ENCODE results near the gene RYR3.

DNA sequence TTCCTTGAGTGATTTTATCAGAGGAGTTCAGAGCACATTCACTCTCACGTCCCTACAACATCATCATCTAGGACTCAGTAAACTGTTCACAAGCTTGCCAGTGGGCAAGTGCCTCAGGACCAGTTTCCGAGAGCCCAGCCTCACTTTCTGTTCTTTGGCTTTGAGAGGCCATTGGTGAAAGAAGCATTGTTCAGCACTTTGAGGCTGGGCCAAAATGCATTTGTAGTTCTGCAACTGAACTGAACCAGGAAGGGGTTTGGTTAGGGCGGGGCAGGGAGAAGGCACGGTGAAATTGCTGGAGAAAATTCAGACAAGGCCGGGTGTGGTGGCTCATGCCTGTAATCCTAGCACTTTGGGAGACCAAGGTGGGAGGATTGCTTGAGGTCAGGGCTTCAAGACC, 435.4 kb downstream of the RYR3 start:
- TF ChIP-seq, protein P1, sequence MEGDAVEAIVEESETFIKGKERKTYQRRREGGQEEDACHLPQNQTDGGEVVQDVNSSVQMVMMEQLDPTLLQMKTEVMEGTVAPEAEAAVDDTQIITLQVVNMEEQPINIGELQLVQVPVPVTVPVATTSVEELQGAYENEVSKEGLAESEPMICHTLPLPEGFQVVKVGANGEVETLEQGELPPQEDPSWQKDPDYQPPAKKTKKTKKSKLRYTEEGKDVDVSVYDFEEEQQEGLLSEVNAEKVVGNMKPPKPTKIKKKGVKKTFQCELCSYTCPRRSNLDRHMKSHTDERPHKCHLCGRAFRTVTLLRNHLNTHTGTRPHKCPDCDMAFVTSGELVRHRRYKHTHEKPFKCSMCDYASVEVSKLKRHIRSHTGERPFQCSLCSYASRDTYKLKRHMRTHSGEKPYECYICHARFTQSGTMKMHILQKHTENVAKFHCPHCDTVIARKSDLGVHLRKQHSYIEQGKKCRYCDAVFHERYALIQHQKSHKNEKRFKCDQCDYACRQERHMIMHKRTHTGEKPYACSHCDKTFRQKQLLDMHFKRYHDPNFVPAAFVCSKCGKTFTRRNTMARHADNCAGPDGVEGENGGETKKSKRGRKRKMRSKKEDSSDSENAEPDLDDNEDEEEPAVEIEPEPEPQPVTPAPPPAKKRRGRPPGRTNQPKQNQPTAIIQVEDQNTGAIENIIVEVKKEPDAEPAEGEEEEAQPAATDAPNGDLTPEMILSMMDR (tag by site-specific recombination; IDR thresholded peaks at IDR 0.05), result no peak
- TF ChIP-seq YY1 (tag by site-specific recombination; IDR thresholded peaks at IDR 0.05) (no peak), ZNF792 (tag by site-specific recombination; IDR thresholded peaks at IDR 0.05) (no peak)
- TF ChIP-seq, protein P2, sequence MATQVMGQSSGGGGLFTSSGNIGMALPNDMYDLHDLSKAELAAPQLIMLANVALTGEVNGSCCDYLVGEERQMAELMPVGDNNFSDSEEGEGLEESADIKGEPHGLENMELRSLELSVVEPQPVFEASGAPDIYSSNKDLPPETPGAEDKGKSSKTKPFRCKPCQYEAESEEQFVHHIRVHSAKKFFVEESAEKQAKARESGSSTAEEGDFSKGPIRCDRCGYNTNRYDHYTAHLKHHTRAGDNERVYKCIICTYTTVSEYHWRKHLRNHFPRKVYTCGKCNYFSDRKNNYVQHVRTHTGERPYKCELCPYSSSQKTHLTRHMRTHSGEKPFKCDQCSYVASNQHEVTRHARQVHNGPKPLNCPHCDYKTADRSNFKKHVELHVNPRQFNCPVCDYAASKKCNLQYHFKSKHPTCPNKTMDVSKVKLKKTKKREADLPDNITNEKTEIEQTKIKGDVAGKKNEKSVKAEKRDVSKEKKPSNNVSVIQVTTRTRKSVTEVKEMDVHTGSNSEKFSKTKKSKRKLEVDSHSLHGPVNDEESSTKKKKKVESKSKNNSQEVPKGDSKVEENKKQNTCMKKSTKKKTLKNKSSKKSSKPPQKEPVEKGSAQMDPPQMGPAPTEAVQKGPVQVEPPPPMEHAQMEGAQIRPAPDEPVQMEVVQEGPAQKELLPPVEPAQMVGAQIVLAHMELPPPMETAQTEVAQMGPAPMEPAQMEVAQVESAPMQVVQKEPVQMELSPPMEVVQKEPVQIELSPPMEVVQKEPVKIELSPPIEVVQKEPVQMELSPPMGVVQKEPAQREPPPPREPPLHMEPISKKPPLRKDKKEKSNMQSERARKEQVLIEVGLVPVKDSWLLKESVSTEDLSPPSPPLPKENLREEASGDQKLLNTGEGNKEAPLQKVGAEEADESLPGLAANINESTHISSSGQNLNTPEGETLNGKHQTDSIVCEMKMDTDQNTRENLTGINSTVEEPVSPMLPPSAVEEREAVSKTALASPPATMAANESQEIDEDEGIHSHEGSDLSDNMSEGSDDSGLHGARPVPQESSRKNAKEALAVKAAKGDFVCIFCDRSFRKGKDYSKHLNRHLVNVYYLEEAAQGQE (tag by site-specific recombination; IDR thresholded peaks at IDR 0.05), result no peak

Data from HEK293 (cell line).